Nephron (organoid): ENCODE data around the gene AHI1.

Source experiments
- H3K27ac Mint-ChIP-seq, 3 experiments: 2 replicates each; pipeline ENCODE4 v1.8.0; 2020; ENCODE audit warnings: mixed read lengths in 3 of 3, mild to moderate bottlenecking in 2 of 3, moderate library complexity in 1 of 3
- H3K27me3 Mint-ChIP-seq: 2 replicates; pipeline ENCODE4 v1.8.0; 2021; ENCODE audit warnings: low read depth, mild to moderate bottlenecking, moderate library complexity, mixed read lengths
- H3K36me3 Mint-ChIP-seq: 2 replicates; pipeline ENCODE4 v1.8.0; 2020; ENCODE audit warnings: low read depth, mixed read lengths
- H3K4me1 Mint-ChIP-seq: 2 replicates; pipeline ENCODE4 v1.8.0; 2020; ENCODE audit warnings: mixed read lengths
- H3K4me3 Mint-ChIP-seq, 3 experiments: 2 replicates each; pipeline ENCODE4 v1.8.0; 2020; ENCODE audit warnings: mild to moderate bottlenecking in 3 of 3, mixed read lengths in 3 of 3, moderate library complexity in 2 of 3
- H3K9me3 Mint-ChIP-seq: 2 replicates; pipeline ENCODE4 v1.8.0; 2020; ENCODE audit warnings: mixed read lengths
- TF ChIP-seq, protein P1 (sequence below), 3 experiments: fragments of 200-600 bp; sonication (generic); IDR thresholded peaks; one replicate each; pipeline ENCODE4 v1.5.0; 2021; ENCODE audit warnings: antibody characterized with exemption in 3 of 3; ENCODE audit not compliant: unreplicated experiment in 3 of 3

Gene AHI1

DNA sequence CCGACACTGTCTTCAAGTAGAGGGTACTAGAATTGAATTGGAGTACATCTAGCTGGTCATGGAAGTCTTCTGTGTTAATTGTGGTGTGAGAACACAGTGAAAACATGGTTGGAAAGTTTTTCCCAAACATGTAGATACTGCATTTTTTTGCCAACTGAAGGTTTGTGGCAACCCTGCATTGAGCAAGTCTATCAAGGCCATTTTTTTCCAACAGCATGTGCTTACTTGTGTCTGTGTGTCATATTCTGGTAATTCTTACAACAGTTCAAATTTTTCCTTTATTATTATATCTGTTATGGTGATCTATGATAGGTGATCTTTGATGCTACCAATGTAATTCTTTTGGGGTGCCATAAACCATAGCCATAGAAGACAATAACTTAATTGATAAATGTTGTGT lies 169.4 kb downstream of the AHI1 start:
- TF ChIP-seq, protein P1, sequence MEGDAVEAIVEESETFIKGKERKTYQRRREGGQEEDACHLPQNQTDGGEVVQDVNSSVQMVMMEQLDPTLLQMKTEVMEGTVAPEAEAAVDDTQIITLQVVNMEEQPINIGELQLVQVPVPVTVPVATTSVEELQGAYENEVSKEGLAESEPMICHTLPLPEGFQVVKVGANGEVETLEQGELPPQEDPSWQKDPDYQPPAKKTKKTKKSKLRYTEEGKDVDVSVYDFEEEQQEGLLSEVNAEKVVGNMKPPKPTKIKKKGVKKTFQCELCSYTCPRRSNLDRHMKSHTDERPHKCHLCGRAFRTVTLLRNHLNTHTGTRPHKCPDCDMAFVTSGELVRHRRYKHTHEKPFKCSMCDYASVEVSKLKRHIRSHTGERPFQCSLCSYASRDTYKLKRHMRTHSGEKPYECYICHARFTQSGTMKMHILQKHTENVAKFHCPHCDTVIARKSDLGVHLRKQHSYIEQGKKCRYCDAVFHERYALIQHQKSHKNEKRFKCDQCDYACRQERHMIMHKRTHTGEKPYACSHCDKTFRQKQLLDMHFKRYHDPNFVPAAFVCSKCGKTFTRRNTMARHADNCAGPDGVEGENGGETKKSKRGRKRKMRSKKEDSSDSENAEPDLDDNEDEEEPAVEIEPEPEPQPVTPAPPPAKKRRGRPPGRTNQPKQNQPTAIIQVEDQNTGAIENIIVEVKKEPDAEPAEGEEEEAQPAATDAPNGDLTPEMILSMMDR (IDR thresholded peaks at IDR 0.05; ENCODE audit: unreplicated experiment in 3 of 3): no peak
- peaks cover 10% of the 10 kb centered on the region for H3K36me3 Mint-ChIP-seq
- H3K4me1 Mint-ChIP-seq: no peaks in the 10 kb centered on the region
- no peaks in the 10 kb centered on the region for H3K9me3 Mint-ChIP-seq
- H3K4me3 Mint-ChIP-seq: no peak overlapping the region
- H3K27ac Mint-ChIP-seq: no peak overlapping the region
- no peaks in the 10 kb centered on the region for H3K27me3 Mint-ChIP-seq

DNA sequence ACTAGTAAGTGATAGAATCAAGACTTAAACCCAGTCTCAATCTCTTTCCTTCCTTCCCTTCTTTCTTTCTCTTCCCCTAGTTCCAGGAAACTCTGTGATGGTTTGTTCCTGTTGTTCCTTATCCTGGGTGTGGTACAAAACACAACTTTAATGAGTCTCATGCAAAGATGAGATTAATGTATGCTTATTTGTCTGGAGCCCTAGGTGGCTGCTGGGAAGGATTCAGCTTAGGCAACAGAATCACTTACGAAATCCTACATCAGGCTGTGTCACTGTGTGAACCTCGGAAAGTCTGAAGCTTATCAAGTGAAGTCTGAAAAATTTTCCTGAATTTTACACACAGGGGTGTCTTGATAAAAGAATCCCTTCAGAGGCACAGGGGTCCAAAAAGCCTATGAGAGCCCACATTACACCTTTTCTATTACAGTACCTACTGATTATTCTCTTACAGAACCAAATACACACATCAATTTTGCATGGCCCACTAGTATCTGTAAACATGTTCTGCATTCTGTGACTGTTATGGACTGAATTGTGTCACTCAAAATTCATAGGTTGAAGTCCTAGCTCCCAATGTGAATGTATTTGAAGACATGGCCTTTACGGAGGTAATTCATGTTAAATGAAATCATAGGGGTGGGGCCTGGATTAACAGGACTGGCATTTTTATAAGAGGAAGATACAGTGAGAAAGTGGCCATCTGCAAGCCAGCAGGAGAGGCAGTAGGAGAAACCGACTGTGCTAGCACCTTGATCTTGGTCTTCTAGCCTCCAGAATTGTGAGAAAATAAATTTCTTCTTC lies 171.7 kb downstream of the AHI1 start:
- no peak overlapping the region for H3K27ac Mint-ChIP-seq
- H3K36me3 Mint-ChIP-seq: peaks cover 10% of the 10 kb centered on the region
- no peaks in the 10 kb centered on the region for H3K9me3 Mint-ChIP-seq
- no peak overlapping the region for H3K4me3 Mint-ChIP-seq
- TF ChIP-seq, protein P1 (IDR thresholded peaks at IDR 0.05; ENCODE audit: unreplicated experiment in 3 of 3): no peak
- no peaks in the 10 kb centered on the region for H3K27me3 Mint-ChIP-seq
- H3K4me1 Mint-ChIP-seq: no peaks in the 10 kb centered on the region

DNA sequence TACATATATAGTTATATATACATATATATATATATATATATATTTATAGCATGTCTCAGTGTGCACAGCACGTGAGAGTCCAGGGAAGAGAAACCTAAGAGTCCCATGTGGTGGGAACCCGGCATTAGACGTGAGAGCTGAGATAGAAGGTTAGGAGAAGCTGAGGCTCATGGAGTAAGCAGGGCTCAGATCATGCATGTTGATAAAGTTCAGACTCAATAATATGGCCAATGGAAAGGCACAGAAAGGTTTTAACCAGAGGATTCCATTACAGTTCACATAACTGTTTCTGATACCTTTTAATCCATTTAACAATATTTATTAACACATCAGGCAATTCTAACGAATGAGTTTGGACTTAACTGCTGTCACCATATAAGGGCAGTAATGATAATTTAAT lies 173.0 kb downstream of the AHI1 start:
- peaks cover 8% of the 10 kb centered on the region for H3K36me3 Mint-ChIP-seq
- no peaks in the 10 kb centered on the region for H3K27me3 Mint-ChIP-seq
- no peaks in the 10 kb centered on the region for H3K9me3 Mint-ChIP-seq
- no peak overlapping the region for H3K4me3 Mint-ChIP-seq
- TF ChIP-seq, protein P1 (IDR thresholded peaks at IDR 0.05; ENCODE audit: unreplicated experiment in 3 of 3): no peak
- H3K27ac Mint-ChIP-seq: no peak overlapping the region
- no peaks in the 10 kb centered on the region for H3K4me1 Mint-ChIP-seq

DNA sequence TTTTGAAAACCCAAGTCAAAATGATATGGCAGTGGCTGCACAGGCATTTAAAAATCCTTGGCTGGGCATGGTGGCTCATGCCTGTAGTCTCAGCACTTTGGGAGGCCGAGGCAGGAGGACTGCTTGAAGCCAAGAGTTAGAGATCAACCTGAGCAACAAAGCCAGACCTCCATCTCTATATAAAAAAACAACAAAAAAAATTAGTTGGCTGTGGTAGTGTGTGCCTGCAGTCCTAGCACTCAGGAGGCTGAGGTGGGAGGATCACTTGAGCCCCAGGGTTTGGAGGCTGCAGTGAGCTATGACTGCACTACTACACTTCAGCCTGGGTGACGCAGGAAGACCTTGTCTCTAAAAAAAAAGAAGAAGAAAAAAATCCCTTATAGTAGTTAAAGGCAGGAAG lies 173.6 kb downstream of the AHI1 start:
- TF ChIP-seq, protein P1 (IDR thresholded peaks at IDR 0.05; ENCODE audit: unreplicated experiment in 3 of 3): no peak
- Mint-ChIP-seq H3K4me3 (no peak overlapping the region), H3K36me3 (peaks cover 3% of the 10 kb centered on the region), H3K4me1 (no peaks in the 10 kb centered on the region), H3K9me3 (no peaks in the 10 kb centered on the region), H3K27ac (no peak overlapping the region), H3K27me3 (no peaks in the 10 kb centered on the region)

DNA sequence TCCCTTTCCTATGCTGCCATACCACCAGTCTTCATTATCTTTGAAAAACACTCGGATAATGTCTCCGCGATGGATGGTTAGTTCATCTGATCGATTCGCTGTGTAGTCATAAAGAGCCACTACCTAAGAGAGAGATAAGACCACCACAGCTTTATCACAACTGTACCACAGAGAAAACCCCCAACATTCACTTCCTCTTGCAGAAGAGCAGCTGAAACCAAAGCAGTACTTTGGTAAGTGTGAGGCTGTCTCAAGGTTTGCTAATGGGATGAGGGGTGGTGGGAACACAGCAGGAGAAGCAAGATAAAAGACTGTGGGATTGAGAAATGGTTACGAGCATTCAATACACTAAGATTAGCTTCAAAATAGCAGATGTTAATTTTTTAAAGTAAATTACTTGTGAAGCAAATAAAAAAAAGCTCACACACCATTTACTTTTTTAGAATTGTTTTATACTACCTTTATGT lies 174.3 kb downstream of the AHI1 start:
- H3K27ac Mint-ChIP-seq: no peak overlapping the region
- H3K4me1 Mint-ChIP-seq: no peaks in the 10 kb centered on the region
- TF ChIP-seq, protein P1 (IDR thresholded peaks at IDR 0.05; ENCODE audit: unreplicated experiment in 3 of 3): no peak
- no peak overlapping the region for H3K4me3 Mint-ChIP-seq
- H3K9me3 Mint-ChIP-seq: no peaks in the 10 kb centered on the region
- H3K27me3 Mint-ChIP-seq: no peaks in the 10 kb centered on the region
- H3K36me3 Mint-ChIP-seq: no peaks in the 10 kb centered on the region
